AG04450 (cell line): Measurements from ENCODE around the gene DACH1. TPM values are rescaled to one million over a fixed set of nuclear protein-coding genes. Genes with fewer than 3 reads are reported as not detected.

ENCODE experiments used
- CTCF ChIA-PET: fragments of 300-600, 350-600 bp; formaldehyde crosslinking; extraction: SDS; loops from one replicate; lab custom pipeline; 2022; ENCODE audit warnings: antibody characterized with exemption, inconsistent platforms; lab: Charles Lee
- POLR2A ChIA-PET: fragments of 350-600 bp; formaldehyde crosslinking; extraction: SDS; loops from one replicate; lab custom pipeline; 2021; ENCODE audit warnings: antibody characterized with exemption, inconsistent platforms; lab: Yijun Ruan, JAX
- DNase-seq: peaks from one replicate; pipeline ENCODE4 v3.0.0-alpha.2; 2011; ENCODE audit warnings: low read depth, low spot score
- H3K27ac ChIP-seq: one replicate; pipeline ENCODE4 v1.5.1; 2012; ENCODE audit warnings: low read depth, low read length, control low read depth
- H3K27me3 ChIP-seq: one replicate; pipeline ENCODE4 v1.6.0; 2012; ENCODE audit warnings: low read length; ENCODE audit not compliant: control insufficient read depth, insufficient read depth
- H3K4me3 ChIP-seq: 2 replicates; pipeline ENCODE4 v1.5.1; 2011; ENCODE audit warnings: mild to moderate bottlenecking, low read depth, low read length, control low read depth
- H3K9me3 ChIP-seq: 2 replicates; pipeline ENCODE4 v1.5.1; 2012; ENCODE audit warnings: low read length; ENCODE audit not compliant: control insufficient read depth, insufficient read depth
- CTCF ChIP-seq: IDR thresholded peaks from 2 replicates; pipeline ENCODE4 v1.5.1; 2011; ENCODE audit warnings: low read depth, low read length, control low read depth, inconsistent platforms
- polyA plus RNA-seq: library from polyadenylated mRNA; depleted of rRNA; stranded (reverse); fragments of >200 nt; gene quantifications from 2 replicates; pipeline ENCODE4 v1.2.3, GENCODE V29; 2011

DACH1 gene
- polyA plus RNA-seq, 1 experiment = 0.10 TPM

- no peak overlapping the region for H3K4me3 ChIP-seq
- CTCF ChIA-PET = no interaction called here
- no peak for TF ChIP-seq CTCF
- no peaks in the 10 kb centered on the region for H3K27me3 ChIP-seq
- no peak for DNase-seq
- H3K9me3 ChIP-seq = no peaks in the 10 kb centered on the region
- H3K27ac ChIP-seq = no peak overlapping the region
- POLR2A ChIA-PET = no interaction called here
These were observed 49.7 kb downstream of the DACH1 start for GRCh38 chr13:71817335-71817734.

GRCh38 chr13:71814806-71815360 lies 52.1 kb downstream of the DACH1 start:
- ChIA-PET POLR2A (no interaction called here), CTCF (interaction anchor here (0.6 to 0.7 kb wide), 2 partner anchors 183 to 203 kb away, joined by 3 to 4 read pairs; no protein-coding TSS in a partner anchor)

GRCh38 chr13:71813187-71813586 lies 53.8 kb downstream of the DACH1 start:
- POLR2A ChIA-PET = no interaction called here
- Histone ChIP-seq H3K9me3 (no peaks in the 10 kb centered on the region), H3K27me3 (no peaks in the 10 kb centered on the region), H3K27ac (no peak overlapping the region), H3K4me3 (no peak overlapping the region)
- CTCF ChIA-PET = no interaction called here
- DNase-seq = no peak
- TF ChIP-seq CTCF = no peak

More at GRCh38 chr13:71814806-71815360, 52.1 kb downstream of the DACH1 start:
- H3K27me3 ChIP-seq = no peaks in the 10 kb centered on the region
- no peaks in the 10 kb centered on the region for H3K9me3 ChIP-seq
- no peak overlapping the region for H3K4me3 ChIP-seq
- TF ChIP-seq CTCF = no peak
- DNase-seq = no peak
- no peak overlapping the region for H3K27ac ChIP-seq

GRCh38 chr13:71811344-71811743 lies 55.7 kb downstream of the DACH1 start:
- no peak for TF ChIP-seq CTCF
- CTCF ChIA-PET = no interaction called here
- POLR2A ChIA-PET = no interaction called here

GRCh38 chr13:71808708-71809107 lies 58.3 kb downstream of the DACH1 start:
- POLR2A ChIA-PET = no interaction called here
- Histone ChIP-seq H3K27me3 (no peaks in the 10 kb centered on the region), H3K4me3 (no peak overlapping the region), H3K9me3 (no peaks in the 10 kb centered on the region), H3K27ac (no peak overlapping the region)
- DNase-seq = no peak
- CTCF ChIA-PET = no interaction called here
- no peak for TF ChIP-seq CTCF

More at GRCh38 chr13:71811344-71811743, 55.7 kb downstream of the DACH1 start:
- Histone ChIP-seq H3K27ac (no peak overlapping the region), H3K9me3 (no peaks in the 10 kb centered on the region), H3K27me3 (no peaks in the 10 kb centered on the region), H3K4me3 (no peak overlapping the region)
- DNase-seq = no peak
